ENCODE results near the gene TMC1. TPM values are rescaled to one million over a fixed set of nuclear protein-coding genes. Genes with fewer than 3 reads are reported as not detected.

TMC1 gene
- total and polyA plus RNA-seq, 10 of the 15 experiments (the other 5 are each of a cell fraction or from before 2014, with no cell fraction given), result 0.06 to 0.94 (median 0.40) TPM; not detected in 1

DNA sequence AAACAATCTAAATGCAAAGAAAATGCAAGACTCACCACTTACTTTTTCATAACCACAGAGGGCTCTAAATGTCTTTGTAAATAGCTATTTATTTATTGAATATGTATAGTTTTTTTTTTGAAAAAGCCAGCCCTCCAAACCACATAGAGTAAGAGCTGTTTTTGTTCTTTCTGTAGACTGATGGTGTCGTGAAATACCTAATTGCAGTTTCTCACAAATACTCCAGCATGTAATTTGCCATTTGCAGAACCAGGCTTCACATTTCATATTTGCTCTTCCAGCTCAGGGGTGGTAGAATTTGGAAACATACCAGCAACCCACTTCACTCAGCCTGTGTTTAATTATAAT lies 159.8 kb downstream of the TMC1 start (continued):
- no peak for TF ChIP-seq RB1 (IDR thresholded peaks at IDR 0.05; ENCODE audit: borderline replicate concordance)

DNA sequence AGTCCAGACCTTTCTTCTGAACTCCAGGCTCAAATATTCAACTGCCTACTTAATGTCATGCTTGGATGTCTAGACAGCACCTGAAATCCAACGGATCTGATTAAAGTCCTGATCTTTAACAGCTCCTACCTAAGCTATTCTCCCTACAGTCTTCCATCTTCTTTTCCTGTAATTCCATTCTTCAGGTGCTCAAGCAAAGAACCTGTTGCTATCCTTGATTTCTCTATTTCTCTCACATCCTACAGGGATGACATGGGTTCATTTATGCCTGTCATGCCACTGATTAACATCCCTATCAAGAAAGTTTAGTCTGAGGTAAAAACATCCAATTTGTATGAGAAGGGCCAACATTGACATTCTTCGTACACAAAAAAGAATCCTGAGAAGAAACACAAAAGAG lies 163.2 kb downstream of the TMC1 start:
- no peaks in the 10 kb centered on the region for H3K79me2 ChIP-seq (ENCODE audit: control insufficient read depth, insufficient read depth, low read length)
- 44% methylated on average over 2 of the region's 2 CpGs for WGBS (ENCODE audit: insufficient coverage, insufficient replicate concordance, low lambda C conversion rate, missing lambda C conversion rate)
- POLR2A ChIA-PET, result no interaction called here
- H3K4me3 ChIP-seq, result no peak overlapping the region
- H3K9ac ChIP-seq (ENCODE audit: control insufficient read depth, insufficient read depth, low read length), result no peak overlapping the region
- RAD21 ChIA-PET (ENCODE audit: unreplicated experiment), result no interaction called here
- SMC1A ChIA-PET (ENCODE audit: uncharacterized antibody, unreplicated experiment), result no interaction called here
- DNase-seq (ENCODE audit: low read depth, low spot score), result no peak
- no peak for FAIRE-seq
- in situ Hi-C loops (cut with MboI) (no loop called here), intact Hi-C loops (cut with micrococcal nuclease; ENCODE audit: unreplicated experiment) (no loop called here)
- H3K4me1 ChIP-seq (ENCODE audit: control insufficient read depth, insufficient read depth, low read length), result no peaks in the 10 kb centered on the region
- BruUV-seq (replicated peaks), result no TSS peak
- H2AFZ ChIP-seq (ENCODE audit: control insufficient read depth, low read depth, low read length), result no peak overlapping the region
- no peak overlapping the region for H3K27ac ChIP-seq (ENCODE audit: control insufficient read depth, insufficient read depth)
- CTCF ChIA-PET, result interaction anchor here (0.8 kb wide), 1 partner anchor 16 kb away, joined by 3 read pairs; no protein-coding TSS in a partner anchor
- H3K27me3 ChIP-seq (replicated peaks in 1 of 2; ENCODE audit: control insufficient read depth in 2 of 2, insufficient read depth in 2 of 2, low read length in 1 of 2), result no peaks in the 10 kb centered on the region
- no peak for TF ChIP-seq SP1 (IDR thresholded peaks at IDR 0.05; ENCODE audit: low read depth, low read length)
- TF ChIP-seq IRF4 (IDR thresholded peaks at IDR 0.05; ENCODE audit: low read depth, low read length), result no peak
- no peaks in the 10 kb centered on the region for H3K9me3 ChIP-seq (replicated peaks; ENCODE audit: control insufficient read depth, insufficient read depth, low read length)
- H3K36me3 ChIP-seq (ENCODE audit: control insufficient read depth in 2 of 2, insufficient read depth in 2 of 2, low read length in 1 of 2), result no peaks in the 10 kb centered on the region
- no peak overlapping the region for H3K4me2 ChIP-seq (ENCODE audit: control insufficient read depth, insufficient read depth)
- H4K20me1 ChIP-seq (ENCODE audit: control insufficient read depth, insufficient read depth), result no peaks in the 10 kb centered on the region
- no peak for ATAC-seq

DNA sequence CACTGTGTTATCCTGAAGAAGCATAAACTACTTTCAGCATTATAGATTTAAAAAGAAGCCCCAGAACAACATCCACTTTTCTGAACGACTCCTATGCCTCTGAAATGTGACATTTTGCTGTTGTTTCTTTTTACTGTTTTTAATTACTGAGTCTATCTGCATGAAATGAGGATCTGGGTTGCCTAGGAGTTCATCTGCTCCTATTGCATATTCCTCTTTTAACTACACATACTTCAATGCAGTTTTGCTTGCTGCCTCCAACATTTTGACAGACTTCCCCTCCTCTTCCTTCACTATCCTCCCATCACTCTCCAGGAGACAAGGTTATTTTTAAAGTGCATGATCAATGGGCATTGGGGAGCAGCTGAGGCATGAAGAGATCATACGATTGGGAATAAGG lies 164.5 kb downstream of the TMC1 start:
- BruUV-seq (replicated peaks), result no TSS peak
- no peak overlapping the region for H2AFZ ChIP-seq (ENCODE audit: control insufficient read depth, low read depth, low read length)
- no peaks in the 10 kb centered on the region for H4K20me1 ChIP-seq (ENCODE audit: control insufficient read depth, insufficient read depth)
- POLR2A ChIA-PET, result no interaction called here
- CTCF ChIA-PET, result no interaction called here
- no peaks in the 10 kb centered on the region for H3K27me3 ChIP-seq (replicated peaks in 1 of 2; ENCODE audit: control insufficient read depth in 2 of 2, insufficient read depth in 2 of 2, low read length in 1 of 2)
- RAD21 ChIA-PET (ENCODE audit: unreplicated experiment), result no interaction called here
- H3K4me3 ChIP-seq, result no peak overlapping the region
- SMC1A ChIA-PET (ENCODE audit: uncharacterized antibody, unreplicated experiment), result no interaction called here
- no peak overlapping the region for H3K4me2 ChIP-seq (ENCODE audit: control insufficient read depth, insufficient read depth)
- H3K9ac ChIP-seq (ENCODE audit: control insufficient read depth, insufficient read depth, low read length), result no peak overlapping the region
- no peak overlapping the region for H3K27ac ChIP-seq (ENCODE audit: control insufficient read depth, insufficient read depth)
- TF ChIP-seq ZZZ3 (IDR thresholded peaks at IDR 0.05; ENCODE audit: control insufficient read depth, insufficient read length, low read depth), result no peak
- TF ChIP-seq SREBF1 (IDR thresholded peaks at IDR 0.05; ENCODE audit: low read length), result no peak
- TF ChIP-seq, protein P1, sequence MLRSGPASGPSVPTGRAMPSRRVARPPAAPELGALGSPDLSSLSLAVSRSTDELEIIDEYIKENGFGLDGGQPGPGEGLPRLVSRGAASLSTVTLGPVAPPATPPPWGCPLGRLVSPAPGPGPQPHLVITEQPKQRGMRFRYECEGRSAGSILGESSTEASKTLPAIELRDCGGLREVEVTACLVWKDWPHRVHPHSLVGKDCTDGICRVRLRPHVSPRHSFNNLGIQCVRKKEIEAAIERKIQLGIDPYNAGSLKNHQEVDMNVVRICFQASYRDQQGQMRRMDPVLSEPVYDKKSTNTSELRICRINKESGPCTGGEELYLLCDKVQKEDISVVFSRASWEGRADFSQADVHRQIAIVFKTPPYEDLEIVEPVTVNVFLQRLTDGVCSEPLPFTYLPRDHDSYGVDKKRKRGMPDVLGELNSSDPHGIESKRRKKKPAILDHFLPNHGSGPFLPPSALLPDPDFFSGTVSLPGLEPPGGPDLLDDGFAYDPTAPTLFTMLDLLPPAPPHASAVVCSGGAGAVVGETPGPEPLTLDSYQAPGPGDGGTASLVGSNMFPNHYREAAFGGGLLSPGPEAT (IDR thresholded peaks at IDR 0.05; ENCODE audit: low read depth), result no peak
- TF ChIP-seq BHLHE40 (IDR thresholded peaks at IDR 0.05; ENCODE audit: borderline replicate concordance in 1 of 2, low read depth in 2 of 2, low read length in 1 of 2), result no peak
- TF ChIP-seq, protein P2, sequence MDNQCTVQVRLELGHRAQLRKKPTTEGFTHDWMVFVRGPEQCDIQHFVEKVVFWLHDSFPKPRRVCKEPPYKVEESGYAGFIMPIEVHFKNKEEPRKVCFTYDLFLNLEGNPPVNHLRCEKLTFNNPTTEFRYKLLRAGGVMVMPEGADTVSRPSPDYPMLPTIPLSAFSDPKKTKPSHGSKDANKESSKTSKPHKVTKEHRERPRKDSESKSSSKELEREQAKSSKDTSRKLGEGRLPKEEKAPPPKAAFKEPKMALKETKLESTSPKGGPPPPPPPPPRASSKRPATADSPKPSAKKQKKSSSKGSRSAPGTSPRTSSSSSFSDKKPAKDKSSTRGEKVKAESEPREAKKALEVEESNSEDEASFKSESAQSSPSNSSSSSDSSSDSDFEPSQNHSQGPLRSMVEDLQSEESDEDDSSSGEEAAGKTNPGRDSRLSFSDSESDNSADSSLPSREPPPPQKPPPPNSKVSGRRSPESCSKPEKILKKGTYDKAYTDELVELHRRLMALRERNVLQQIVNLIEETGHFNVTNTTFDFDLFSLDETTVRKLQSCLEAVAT (IDR thresholded peaks at IDR 0.05), result no peak
- TF ChIP-seq, protein P3, sequence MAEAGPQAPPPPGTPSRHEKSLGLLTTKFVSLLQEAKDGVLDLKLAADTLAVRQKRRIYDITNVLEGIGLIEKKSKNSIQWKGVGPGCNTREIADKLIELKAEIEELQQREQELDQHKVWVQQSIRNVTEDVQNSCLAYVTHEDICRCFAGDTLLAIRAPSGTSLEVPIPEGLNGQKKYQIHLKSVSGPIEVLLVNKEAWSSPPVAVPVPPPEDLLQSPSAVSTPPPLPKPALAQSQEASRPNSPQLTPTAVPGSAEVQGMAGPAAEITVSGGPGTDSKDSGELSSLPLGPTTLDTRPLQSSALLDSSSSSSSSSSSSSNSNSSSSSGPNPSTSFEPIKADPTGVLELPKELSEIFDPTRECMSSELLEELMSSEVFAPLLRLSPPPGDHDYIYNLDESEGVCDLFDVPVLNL (IDR thresholded peaks at IDR 0.05; ENCODE audit: low read depth, low read length), result no peak
- TF ChIP-seq POLR2AphosphoS5 (IDR thresholded peaks at IDR 0.05; ENCODE audit: low read length), result no peak
- no peak for TF ChIP-seq CHD4 (IDR thresholded peaks at IDR 0.05)
- no peaks in the 10 kb centered on the region for H3K79me2 ChIP-seq (ENCODE audit: control insufficient read depth, insufficient read depth, low read length)
- intact Hi-C loops (cut with micrococcal nuclease; ENCODE audit: unreplicated experiment) (no loop called here), in situ Hi-C loops (cut with MboI) (no loop called here)
- WGBS (ENCODE audit: insufficient coverage, insufficient replicate concordance, low lambda C conversion rate, missing lambda C conversion rate), result 0% methylated on average over 2 of the region's 2 CpGs
- FAIRE-seq (no peak), ATAC-seq (no peak), DNase-seq (ENCODE audit: low read depth, low spot score) (no peak)
- no peaks in the 10 kb centered on the region for H3K9me3 ChIP-seq (replicated peaks; ENCODE audit: control insufficient read depth, insufficient read depth, low read length)
- no peaks in the 10 kb centered on the region for H3K4me1 ChIP-seq (ENCODE audit: control insufficient read depth, insufficient read depth, low read length)
- no peaks in the 10 kb centered on the region for H3K36me3 ChIP-seq (ENCODE audit: control insufficient read depth in 2 of 2, insufficient read depth in 2 of 2, low read length in 1 of 2)

All from GM12878 (cell line).